HEK293 (cell line): ENCODE data around the gene ETV6.

Experiments
- CTCF ChIA-PET: fragments of 350-600 bp; formaldehyde crosslinking; extraction: SDS; loops from one replicate; lab custom pipeline; 2021; ENCODE audit warnings: antibody characterized with exemption; lab: Yijun Ruan, JAX
- POLR2A ChIA-PET: fragments of 300-600 bp; formaldehyde crosslinking; extraction: SDS; loops from one replicate; lab custom pipeline; 2020; ENCODE audit warnings: antibody characterized with exemption, inconsistent platforms; lab: Yijun Ruan, JAX
- H3K27ac ChIP-seq: fragments of 200-500 bp; sonication (Bioruptor generic); 2 replicates; pipeline ENCODE4 v1.5.1; 2014; ENCODE audit warnings: low read depth, low read length, control low read depth, inconsistent platforms; ENCODE audit errors: extremely low read depth
- H3K36me3 ChIP-seq, 2 experiments: fragments of 200-500 bp in 1 of 2; sonication (Bioruptor generic) in 1 of 2; 1 replicate in 1 of 2; 2 replicates in 1 of 2; pipeline ENCODE4 v1.5.1; 2014 to 2017; ENCODE audit warnings: inconsistent platforms in 2 of 2, low read length in 2 of 2; ENCODE audit not compliant: control insufficient read depth in 2 of 2, insufficient read depth in 1 of 2
- H3K4me1 ChIP-seq: fragments of 200-500 bp; sonication (Bioruptor generic); 2 replicates; pipeline ENCODE4 v1.5.1; 2014; ENCODE audit warnings: mild to moderate bottlenecking, low read length, inconsistent platforms; ENCODE audit not compliant: control insufficient read depth, insufficient read depth
- H3K4me3 ChIP-seq: 2 replicates; pipeline ENCODE4 v1.5.1; 2011; ENCODE audit warnings: low read depth, mild to moderate bottlenecking, control low read depth, low read length, moderate library complexity
- H3K9me3 ChIP-seq: fragments of 200-500 bp; sonication (Bioruptor generic); 2 replicates; pipeline ENCODE4 v1.5.1; 2014; ENCODE audit warnings: low read depth, low read length, inconsistent platforms; ENCODE audit not compliant: control insufficient read depth, insufficient read depth
- OVOL3 ChIP-seq: fragments of 450-650 bp; formaldehyde crosslinking; IDR thresholded peaks from 2 replicates; pipeline ENCODE4 v1.5.1; 2016; ENCODE audit warnings: missing biosample characterization, missing genetic modification characterization
- PBX3 ChIP-seq: sonication (generic); formaldehyde crosslinking; IDR thresholded peaks from 2 replicates; pipeline ENCODE4 v1.8.1; 2022; ENCODE audit warnings: mild to moderate bottlenecking, moderate library complexity, missing genetic modification reagents
- SP2 ChIP-seq: fragments of 450-650 bp; formaldehyde crosslinking; IDR thresholded peaks from 2 replicates; pipeline ENCODE4 v1.5.1; 2016; ENCODE audit warnings: missing biosample characterization, missing genetic modification characterization
- ZBTB20 ChIP-seq: fragments of 450-650 bp; formaldehyde crosslinking; IDR thresholded peaks from 2 replicates; pipeline ENCODE4 v1.5.1; 2016; ENCODE audit warnings: missing biosample characterization, missing genetic modification characterization
- ZNF112 ChIP-seq: fragments of 450-650 bp; formaldehyde crosslinking; IDR thresholded peaks from 2 replicates; pipeline ENCODE4 v1.5.0; 2017; ENCODE audit warnings: missing biosample characterization, missing genetic modification characterization
- ZNF2 ChIP-seq: fragments of 450-650 bp; formaldehyde crosslinking; IDR thresholded peaks from 2 replicates; pipeline ENCODE4 v1.5.1; 2016; ENCODE audit warnings: missing biosample characterization, missing genetic modification characterization
- ZNF214 ChIP-seq: fragments of 450-650 bp; formaldehyde crosslinking; IDR thresholded peaks from 2 replicates; pipeline ENCODE4 v1.5.1; 2017; ENCODE audit warnings: missing biosample characterization, mild to moderate bottlenecking, missing genetic modification characterization, borderline replicate concordance
- ZNF311 ChIP-seq: fragments of 450-650 bp; formaldehyde crosslinking; IDR thresholded peaks from 2 replicates; pipeline ENCODE4 v1.5.1; 2017; ENCODE audit warnings: missing biosample characterization, missing genetic modification characterization, borderline replicate concordance
- ZNF433 ChIP-seq: fragments of 450-650 bp; formaldehyde crosslinking; IDR thresholded peaks from 2 replicates; pipeline ENCODE4 v1.5.1; 2016; ENCODE audit warnings: missing biosample characterization, missing genetic modification characterization, low read depth
- ZNF560 ChIP-seq: fragments of 450-650 bp; formaldehyde crosslinking; IDR thresholded peaks from 2 replicates; pipeline ENCODE4 v1.5.1; 2017; ENCODE audit warnings: missing biosample characterization, missing genetic modification characterization, borderline replicate concordance
- TF ChIP-seq, protein P1 (sequence below): fragments of 450-650 bp; formaldehyde crosslinking; IDR thresholded peaks from 2 replicates; pipeline ENCODE4 v1.5.1; 2016; ENCODE audit warnings: missing biosample characterization, missing genetic modification characterization
- TF ChIP-seq, protein P2 (sequence below): fragments of 450-650 bp; formaldehyde crosslinking; IDR thresholded peaks from 2 replicates; pipeline ENCODE4 v1.5.1; 2017; ENCODE audit warnings: missing biosample characterization, missing genetic modification characterization
- TF ChIP-seq, protein P3 (sequence below): fragments of 450-650 bp; formaldehyde crosslinking; IDR thresholded peaks from 2 replicates; pipeline ENCODE4; 2016; ENCODE audit warnings: missing biosample characterization, missing genetic modification characterization
- TF ChIP-seq, protein P4 (sequence below): fragments of 450-650 bp; formaldehyde crosslinking; IDR thresholded peaks from 2 replicates; pipeline ENCODE4 v1.5.1; 2016; ENCODE audit warnings: missing biosample characterization, missing genetic modification characterization
- TF ChIP-seq, protein P5 (sequence below): fragments of 450-650 bp; formaldehyde crosslinking; IDR thresholded peaks from 2 replicates; pipeline ENCODE4 v1.5.1; 2017; ENCODE audit warnings: missing biosample characterization, missing genetic modification characterization

The ETV6 gene

DNA sequence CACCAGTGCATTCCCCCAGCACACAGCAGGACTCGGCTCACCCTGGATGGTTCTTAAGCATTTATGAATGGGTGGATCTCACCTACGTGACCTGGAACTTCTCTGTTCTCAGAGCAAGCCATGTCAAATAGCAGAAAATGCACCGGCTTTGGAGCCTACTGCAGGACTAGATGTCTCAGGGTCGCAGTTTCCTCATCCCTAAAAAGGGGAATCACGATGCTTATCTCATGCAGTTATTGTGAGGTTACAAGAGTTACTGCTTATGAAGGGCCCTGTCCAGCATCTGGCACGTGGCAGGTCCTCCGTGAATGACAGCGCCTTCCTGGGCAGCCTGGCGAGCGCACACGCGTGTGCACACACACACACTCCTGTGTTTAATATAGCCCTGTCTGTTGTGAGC is 128.5 kb downstream of the ETV6 start:
- Histone ChIP-seq H3K36me3 (no peaks in the 10 kb centered on the region), H3K4me3 (no peak overlapping the region), H3K4me1 (no peaks in the 10 kb centered on the region), H3K9me3 (no peaks in the 10 kb centered on the region), H3K27ac (no peak overlapping the region)
- ChIA-PET POLR2A (no interaction called here), CTCF (interaction anchor here (0.6 kb wide), 1 partner anchor 44 kb away, joined by 3 read pairs; no protein-coding TSS in a partner anchor)
- no peak for TF ChIP-seq ZNF560

GRCh38 chr12:11778713-11779685 is 129.5 kb downstream of the ETV6 start:
- Histone ChIP-seq H3K36me3 (no peaks in the 10 kb centered on the region), H3K4me3 (no peak overlapping the region), H3K9me3 (no peaks in the 10 kb centered on the region), H3K4me1 (no peaks in the 10 kb centered on the region), H3K27ac (no peak overlapping the region)
- POLR2A ChIA-PET: no interaction called here
- CTCF ChIA-PET: interaction anchor here (0.6 kb wide), 2 partner anchors 45 to 271 kb away, joined by 3 to 4 read pairs; no protein-coding TSS in a partner anchor
- TF ChIP-seq, protein P1, sequence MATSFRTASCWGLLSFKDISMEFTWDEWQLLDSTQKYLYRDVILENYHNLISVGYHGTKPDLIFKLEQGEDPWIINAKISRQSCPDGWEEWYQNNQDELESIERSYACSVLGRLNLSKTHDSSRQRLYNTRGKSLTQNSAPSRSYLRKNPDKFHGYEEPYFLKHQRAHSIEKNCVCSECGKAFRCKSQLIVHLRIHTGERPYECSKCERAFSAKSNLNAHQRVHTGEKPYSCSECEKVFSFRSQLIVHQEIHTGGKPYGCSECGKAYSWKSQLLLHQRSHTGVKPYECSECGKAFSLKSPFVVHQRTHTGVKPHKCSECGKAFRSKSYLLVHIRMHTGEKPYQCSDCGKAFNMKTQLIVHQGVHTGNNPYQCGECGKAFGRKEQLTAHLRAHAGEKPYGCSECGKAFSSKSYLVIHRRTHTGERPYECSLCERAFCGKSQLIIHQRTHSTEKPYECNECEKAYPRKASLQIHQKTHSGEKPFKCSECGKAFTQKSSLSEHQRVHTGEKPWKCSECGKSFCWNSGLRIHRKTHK (tag by site-specific recombination): no peak

- H3K4me1 ChIP-seq: no peaks in the 10 kb centered on the region
- no peak overlapping the region for H3K4me3 ChIP-seq
- POLR2A ChIA-PET: no interaction called here
- TF ChIP-seq OVOL3 (no peak), ZNF2 (tag by site-specific recombination) (no peak), ZNF214 (tag by site-specific recombination) (no peak), ZBTB20 (tag by site-specific recombination) (no peak), ZNF433 (no peak), SP2 (tag by site-specific recombination) (no peak), ZNF112 (tag by site-specific recombination) (no peak), ZNF311 (tag by site-specific recombination) (no peak), PBX3 (CRISPR knock-in tag) (no peak)
- TF ChIP-seq, protein P2, sequence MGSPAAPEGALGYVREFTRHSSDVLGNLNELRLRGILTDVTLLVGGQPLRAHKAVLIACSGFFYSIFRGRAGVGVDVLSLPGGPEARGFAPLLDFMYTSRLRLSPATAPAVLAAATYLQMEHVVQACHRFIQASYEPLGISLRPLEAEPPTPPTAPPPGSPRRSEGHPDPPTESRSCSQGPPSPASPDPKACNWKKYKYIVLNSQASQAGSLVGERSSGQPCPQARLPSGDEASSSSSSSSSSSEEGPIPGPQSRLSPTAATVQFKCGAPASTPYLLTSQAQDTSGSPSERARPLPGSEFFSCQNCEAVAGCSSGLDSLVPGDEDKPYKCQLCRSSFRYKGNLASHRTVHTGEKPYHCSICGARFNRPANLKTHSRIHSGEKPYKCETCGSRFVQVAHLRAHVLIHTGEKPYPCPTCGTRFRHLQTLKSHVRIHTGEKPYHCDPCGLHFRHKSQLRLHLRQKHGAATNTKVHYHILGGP: no peak
- TF ChIP-seq, protein P3, sequence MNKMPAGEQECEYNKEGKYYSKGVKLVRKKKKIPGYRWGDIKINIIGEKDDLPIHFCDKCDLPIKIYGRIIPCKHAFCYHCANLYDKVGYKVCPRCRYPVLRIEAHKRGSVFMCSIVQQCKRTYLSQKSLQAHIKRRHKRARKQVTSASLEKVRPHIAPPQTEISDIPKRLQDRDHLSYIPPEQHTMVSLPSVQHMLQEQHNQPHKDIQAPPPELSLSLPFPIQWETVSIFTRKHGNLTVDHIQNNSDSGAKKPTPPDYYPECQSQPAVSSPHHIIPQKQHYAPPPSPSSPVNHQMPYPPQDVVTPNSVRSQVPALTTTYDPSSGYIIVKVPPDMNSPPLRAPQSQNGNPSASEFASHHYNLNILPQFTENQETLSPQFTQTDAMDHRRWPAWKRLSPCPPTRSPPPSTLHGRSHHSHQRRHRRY (tag by site-specific recombination): no peak
- TF ChIP-seq, protein P4, sequence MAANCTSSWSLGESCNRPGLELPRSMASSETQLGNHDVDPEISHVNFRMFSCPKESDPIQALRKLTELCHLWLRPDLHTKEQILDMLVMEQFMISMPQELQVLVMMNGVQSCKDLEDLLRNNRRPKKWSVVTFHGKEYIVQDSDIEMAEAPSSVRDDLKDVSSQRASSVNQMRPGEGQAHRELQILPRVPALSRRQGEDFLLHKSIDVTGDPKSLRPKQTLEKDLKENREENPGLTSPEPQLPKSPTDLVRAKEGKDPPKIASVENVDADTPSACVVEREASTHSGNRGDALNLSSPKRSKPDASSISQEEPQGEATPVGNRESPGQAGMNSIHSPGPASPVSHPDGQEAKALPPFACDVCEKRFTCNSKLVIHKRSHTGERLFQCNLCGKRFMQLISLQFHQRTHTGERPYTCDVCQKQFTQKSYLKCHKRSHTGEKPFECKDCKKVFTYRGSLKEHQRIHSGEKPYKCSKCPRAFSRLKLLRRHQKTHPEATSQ (tag by site-specific recombination): no peak
- TF ChIP-seq, protein P5, sequence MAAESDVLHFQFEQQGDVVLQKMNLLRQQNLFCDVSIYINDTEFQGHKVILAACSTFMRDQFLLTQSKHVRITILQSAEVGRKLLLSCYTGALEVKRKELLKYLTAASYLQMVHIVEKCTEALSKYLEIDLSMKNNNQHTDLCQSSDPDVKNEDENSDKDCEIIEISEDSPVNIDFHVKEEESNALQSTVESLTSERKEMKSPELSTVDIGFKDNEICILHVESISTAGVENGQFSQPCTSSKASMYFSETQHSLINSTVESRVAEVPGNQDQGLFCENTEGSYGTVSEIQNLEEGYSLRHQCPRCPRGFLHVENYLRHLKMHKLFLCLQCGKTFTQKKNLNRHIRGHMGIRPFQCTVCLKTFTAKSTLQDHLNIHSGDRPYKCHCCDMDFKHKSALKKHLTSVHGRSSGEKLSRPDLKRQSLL: no peak
- TF ChIP-seq, all 188 proteins: peak for 0
- Histone ChIP-seq H3K9me3 (no peaks in the 10 kb centered on the region), H3K27ac (no peak overlapping the region), H3K36me3 (no peaks in the 10 kb centered on the region)
- CTCF ChIA-PET: no interaction called here
These were observed 131.1 kb downstream of the ETV6 start for GRCh38 chr12:11780521-11781101.
